GM19395 (cell line): ENCODE results near the gene GLIS1.

Experiments used
- ATAC-seq: cut with Tn5 transposase; IDR thresholded peaks from one replicate; pipeline ENCODE4 v1.9.1; 2021; ENCODE audit warnings: mild to moderate bottlenecking, moderate library complexity; ENCODE audit not compliant: unreplicated experiment

Gene GLIS1

DNA sequence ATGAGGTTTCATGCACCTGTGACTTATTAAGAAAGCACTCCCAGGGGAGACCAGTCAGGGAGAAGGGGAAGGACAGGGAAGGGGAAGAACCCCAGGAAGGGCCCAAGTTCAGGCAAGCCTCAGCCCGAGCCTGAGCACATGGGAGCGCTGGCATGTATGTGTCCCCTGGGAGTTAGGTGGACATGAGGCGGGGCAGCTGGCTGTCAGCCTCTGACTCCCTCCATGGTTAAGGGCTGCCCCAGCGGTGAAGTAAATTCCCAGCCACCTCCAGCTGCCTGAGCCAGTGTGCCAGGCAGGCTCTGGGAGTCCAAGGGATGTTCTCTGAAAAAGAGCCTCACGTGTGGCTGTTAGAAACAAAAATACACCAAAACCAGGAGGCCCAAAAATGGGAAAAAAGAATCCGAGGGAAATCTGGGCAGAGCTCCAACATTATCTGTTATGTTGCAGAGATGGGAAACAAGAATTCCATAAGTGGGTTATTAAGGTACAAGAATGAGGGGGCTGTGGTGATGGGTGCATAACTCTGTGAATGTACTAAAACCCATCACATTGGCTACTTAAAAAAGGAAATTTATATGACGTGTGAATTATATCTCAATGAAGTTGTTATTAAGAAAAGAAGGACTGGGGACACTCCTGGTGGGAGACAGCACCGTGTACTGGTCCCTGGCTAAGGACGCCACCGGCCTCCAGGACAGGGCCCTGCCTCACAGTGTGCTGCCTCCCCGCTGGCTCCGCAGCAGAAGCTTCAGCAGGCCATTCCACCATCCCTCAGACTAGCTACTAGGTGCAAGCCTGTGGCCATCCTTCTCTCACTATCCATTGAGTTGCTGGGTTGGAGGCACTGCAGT is 261.1 kb downstream of the GLIS1 start:
- ATAC-seq, result no peak

DNA sequence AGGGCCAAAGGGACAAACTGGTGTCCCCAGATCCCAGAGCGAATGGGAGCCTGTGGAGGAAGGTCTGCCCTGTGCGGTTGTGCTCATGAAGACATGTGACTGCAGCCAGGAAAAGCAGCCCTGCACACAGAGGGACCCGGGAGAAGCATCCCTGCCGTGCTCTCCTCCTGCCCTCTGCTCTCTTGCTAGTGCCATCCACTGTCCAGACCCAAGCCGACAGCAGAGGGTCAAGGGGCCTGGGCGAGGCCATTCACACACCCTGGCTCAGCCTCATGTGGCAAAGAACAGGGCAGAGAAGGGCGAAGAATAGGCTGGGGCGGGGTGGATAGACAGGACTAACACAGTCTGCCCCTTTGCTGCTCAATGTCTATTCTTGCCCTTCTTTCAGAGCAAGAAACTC is 262.4 kb downstream of the GLIS1 start:
- no peak for ATAC-seq

DNA sequence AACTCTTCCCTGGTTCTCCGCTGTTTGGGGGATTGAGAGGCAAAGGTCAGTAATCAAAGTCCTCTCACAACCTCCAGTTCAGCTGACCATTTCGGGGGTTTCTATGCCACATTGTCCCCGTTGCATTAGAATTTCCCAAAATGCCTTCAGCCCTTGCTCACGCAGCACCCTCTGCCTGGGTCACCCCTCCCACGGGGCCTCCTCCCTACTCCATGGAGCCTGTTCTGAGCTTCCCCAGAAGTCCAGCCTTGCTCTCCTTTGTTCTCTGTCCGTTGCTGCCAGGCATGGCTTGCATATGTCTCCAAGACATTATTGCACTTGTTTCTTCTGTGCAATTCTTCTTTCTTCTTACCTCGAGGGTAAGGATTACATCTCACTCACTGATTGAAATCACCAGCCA is 263.3 kb downstream of the GLIS1 start:
- no peak for ATAC-seq

DNA sequence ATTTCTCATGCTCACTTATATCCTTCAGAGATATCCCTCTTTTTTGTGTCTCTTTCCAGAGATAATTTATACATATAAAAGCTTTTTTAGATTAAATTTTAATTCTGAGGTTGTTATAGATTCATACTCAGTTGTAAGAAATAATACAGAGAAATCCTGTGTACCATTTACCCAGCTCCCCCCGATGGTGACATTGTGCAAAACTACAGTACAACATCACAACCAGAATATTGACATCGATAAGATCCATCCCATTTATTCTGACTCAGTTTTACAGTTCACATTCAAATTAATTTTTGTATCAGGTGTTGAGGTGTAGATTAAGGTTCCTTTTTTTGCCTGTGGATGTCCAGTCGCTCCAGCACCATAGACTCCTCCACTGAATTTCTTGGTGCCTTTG is 265.5 kb downstream of the GLIS1 start:
- ATAC-seq, result no peak

DNA sequence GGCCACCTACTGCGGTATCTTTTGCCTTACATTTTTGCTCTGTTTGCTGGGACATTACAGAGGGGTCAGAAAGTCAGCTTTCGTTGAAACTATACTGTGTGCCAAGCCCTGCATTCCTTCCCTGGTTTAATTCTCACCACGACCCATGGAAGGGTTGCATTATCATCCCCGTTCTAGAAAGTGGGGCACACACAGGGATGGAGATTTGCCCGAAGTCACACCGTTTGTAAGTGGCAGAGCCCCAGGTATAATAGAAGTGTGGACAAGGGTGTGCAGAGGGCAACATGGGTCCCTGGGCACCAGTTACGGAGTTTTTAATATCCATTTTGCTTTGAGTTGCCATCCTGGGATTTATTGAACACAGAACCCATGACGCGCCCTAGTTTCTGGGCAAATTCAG is 268.0 kb downstream of the GLIS1 start:
- no peak for ATAC-seq

DNA sequence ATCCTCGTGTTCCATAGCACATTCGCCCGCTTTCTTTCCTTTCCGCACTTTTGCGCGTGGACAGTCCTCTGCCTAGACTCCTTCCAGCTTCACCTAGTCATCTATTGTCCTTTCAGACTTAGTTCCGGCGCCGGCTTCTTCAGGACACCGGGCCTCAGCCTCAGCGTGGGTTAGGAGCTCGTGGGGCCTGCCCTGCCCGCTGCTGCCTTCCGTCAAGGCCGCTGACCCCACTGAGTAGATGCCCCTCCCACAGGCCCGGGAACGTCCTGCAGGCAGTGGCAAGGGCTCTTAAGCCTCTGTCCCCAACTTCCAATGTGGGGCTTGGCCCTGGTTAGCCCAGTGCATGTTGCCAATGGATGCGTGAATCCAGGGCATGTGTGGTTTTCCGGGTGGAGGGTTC is 268.4 kb downstream of the GLIS1 start:
- ATAC-seq, result no peak

DNA sequence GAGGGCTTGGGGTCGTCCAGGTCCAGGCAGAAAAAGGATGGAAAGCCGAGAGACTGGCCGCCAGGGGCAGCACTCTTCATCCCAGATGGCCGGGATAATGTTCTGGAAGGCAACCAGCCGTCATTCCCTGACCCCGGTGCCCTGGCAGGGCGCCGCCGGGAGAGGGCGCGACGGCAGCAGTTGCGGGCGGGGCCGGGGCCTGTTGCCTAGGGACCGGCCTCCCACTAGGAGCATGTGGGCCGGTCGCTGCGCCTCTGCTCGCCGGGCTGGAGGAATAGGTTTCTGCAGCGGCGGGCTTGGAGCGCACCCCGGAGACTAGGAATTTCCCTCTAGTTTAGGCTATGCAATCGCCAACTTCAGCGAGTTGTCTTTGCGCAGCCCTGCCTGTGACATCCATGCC is 268.8 kb downstream of the GLIS1 start:
- ATAC-seq, result no peak

DNA sequence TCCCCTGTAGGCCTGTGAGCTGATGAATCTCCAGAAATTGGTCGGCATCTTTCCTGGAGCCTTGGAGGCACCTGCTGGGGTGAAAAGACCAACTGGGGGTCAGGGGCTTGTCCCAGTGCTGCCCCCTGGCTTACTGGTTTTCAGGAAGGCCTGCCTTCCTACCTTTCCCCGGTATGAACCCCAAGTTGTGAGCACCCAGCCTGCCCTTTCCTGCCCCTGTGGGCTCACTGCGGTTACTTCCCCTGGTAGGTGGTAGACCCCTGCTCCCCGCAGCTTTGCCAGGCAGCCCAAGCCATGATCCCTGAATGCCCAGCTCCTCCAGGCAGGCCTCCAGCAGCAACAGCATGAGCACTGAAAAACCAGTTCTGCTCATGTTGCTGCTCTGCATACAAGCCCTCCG is 269.6 kb downstream of the GLIS1 start:
- ATAC-seq, result no peak

DNA sequence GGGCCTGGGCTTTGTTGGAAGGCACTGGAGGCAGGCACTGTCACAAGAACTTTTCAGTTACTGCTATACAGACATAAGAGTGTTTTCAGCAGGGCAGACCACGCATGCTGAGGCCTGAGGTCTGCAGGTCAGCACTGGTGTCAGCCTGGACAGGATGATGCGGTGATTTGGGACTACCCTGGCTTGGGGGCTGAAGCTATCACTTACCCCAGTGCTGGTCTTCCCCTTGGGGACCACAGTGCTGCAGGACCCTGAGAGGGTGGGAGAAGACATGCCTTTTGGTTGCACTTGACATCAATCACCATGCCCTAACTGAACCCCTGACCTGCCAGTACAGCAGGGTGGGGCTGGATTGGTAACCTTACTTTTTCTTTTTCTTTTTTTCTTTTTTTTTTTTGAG is 270.6 kb downstream of the GLIS1 start:
- ATAC-seq, result no peak

DNA sequence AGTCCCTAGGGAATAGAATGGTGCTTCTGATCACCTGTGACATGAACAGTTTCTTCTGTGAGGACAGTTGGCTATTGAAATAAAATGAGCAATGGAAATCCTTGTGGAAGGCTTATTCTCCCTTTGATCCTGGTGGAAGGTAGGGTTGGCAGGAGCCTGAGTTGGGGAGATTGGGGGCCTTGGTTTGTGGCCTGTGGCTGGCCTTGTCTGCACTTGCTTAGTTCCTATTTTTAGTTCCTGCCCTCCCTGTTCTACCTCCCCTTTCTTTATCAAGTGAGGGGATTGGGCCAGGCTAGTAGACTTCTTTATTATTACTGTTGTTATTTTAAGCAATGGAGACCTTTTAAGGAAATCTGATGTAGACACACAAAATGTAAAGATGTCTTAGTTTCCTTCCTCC is 271.6 kb downstream of the GLIS1 start:
- ATAC-seq, result no peak

DNA sequence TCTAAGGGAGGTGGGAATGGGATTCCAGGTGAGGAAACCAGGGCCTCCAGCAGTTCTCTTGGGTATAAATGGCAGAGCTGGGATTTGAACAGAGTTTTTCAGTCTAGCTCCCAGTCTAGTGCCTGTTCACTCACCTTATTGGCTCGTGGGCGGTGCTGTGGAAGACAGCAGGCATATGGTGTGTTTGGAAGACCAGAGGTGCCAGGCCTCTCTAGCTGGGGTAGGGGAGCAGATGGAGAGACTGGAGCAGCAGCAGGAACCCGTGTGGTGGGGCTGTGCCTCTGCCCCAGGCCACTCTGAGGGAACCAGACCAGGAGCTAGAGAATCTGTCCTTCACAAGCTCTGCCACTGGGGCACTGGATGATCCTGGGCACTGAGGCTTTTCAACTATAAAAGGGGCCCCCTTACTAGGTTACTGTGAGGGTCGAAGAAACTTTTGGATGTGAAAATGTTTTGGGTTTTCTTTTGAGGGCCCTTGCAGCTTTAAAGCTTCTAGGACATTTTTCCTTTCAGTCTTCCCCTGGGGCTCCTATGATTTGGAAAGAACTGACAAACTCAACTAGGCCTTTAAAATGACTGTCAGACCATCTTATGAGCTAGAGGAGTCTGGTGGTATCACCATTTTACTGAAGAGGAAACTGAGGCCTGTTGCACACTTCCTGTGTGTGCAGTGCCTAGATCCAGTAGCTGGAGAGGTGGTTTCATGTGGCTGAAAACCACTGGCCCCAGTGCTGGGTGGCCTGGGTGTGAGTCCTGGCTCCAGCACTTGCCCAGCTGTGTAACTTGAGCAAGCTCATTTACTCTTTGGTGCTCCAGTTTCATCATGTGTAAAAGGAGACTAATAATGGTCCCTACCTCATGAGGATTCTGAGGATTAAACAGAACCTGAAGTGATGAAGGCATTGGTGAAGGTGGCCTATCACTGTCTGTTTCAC is 273.7 kb downstream of the GLIS1 start:
- no peak for ATAC-seq

DNA sequence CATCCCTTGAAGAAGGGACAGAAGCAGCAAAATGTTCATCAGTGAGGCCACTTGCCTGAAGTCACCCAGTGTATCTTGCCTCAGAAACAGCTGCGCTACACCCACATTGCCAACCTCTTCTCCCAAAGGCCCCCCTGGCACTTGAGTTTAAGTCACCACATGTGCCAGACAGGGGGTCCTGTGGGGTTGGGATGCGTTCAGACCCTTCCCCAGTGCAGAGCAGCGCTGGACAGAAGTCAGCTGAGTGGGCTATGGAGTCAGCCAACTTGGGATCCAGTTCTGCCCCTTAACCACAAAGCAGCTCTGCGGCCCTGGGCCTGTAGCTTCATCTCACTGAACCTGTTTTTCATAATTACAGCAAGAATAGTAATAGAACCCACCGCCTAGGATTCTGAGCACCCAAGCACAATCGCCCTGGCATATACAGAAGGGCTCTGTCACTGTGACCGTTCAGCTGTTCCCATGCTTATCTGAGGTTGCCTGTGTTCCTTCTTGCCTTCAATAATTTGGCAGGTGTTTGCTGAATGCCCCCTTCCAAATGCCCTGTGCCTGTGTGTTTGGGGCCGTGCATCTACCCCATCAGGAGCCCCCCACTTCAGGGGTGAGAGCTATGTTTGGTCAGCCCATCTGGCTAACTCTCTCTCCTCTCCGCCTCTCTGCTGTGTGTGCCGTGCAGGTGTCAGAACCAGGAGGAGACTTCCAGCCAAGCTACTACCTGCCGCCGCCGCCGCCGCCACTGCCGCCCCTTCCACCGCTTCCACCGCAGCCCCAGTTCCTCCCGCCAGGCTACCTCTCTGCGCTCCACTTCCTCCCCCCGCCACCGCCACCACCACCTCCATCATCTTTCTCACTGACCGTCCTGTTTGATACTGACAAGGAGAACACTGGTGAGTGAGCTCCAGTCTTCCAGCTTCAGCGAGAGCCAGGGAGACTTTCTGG is 274.7 kb downstream of the GLIS1 start:
- no peak for ATAC-seq

DNA sequence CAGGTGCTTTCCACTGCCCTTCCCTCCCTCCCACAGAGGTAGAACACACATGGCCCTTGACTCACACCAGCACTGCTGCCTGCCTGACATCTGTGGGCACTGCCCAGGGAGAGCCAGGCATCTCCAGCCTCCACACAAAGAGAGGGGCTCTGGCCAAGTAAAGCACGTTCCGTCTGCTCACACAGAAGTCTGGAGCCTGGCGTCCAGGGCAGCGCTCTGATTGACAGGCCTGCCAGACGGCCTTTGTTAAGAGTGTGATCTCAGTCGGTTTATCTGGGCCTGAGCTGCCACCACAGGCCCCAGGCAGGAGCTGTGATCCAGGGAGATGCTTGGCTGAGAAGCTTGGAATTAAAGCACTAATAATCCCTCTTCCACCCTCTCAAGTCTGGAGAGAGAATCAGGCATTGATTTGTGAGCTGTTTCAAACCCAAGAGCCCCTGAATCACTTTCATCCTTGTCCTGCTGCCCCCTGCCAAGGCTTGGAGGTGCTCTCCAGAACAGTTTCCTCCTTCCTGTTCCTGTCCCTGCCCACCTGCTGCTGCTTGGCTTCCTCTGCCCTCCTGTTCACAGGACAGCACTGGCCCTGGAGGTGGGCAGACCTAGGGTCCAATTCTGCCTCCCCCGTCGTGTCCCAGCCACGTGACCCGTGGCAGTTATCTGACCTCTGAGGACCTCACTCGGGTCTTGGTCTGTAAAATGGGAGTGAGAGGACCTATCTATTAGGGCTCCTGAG is 276.0 kb downstream of the GLIS1 start:
- no peak for ATAC-seq

DNA sequence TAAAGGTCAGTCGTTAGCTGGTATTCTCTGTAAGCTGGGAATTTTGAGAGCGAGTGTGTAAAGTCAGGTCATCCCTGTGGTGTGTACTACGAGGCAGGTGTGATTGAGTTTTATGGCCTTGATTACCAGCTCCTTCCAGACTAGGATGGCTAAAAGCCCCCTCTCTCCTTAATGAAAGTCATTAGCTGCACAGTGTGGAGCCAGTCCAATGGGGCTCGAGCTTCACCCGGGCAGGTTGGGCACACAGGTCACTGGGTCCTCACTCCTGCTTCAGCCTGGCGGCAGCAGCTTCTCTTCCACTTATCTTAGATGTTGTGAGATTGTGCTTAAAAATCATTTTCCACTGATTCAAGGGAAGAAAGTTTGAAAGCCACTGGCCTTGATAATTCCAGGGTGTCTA is 276.8 kb downstream of the GLIS1 start:
- no peak for ATAC-seq

DNA sequence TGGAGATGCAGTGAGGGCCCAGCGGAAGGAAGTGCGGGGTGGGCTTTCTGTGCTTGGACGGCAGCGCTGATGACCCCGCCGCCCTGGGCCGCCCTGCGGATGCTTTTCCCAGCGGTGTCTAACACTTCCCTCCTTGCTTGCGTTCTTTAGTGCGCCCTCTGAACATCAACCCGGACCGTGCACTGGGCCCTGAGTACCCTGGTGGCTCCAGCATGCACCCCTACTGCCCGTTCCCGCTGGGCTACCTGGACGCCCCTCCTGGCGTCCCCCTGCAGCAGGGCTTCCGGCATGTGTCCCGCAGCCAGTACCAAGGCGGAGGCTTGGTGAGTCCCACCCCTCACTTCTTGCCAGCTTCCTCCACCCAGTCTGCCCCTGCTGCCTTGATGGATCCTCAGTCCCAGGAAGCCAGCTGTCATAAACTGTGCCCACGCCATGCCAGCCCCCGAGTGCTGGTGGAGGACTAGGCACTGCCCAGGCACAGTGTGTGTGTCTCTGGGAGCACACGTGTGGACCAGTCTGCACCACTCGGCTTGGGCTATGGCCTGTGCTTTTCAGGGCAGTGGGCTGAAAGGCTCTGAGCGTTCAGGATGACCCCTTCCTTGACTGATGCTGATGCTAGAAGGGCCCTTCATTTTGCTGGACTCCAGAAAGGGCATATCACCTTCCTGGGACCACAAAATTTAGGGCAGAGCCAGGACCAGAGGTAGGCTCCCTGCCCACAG is 277.5 kb downstream of the GLIS1 start:
- ATAC-seq, result no peak

DNA sequence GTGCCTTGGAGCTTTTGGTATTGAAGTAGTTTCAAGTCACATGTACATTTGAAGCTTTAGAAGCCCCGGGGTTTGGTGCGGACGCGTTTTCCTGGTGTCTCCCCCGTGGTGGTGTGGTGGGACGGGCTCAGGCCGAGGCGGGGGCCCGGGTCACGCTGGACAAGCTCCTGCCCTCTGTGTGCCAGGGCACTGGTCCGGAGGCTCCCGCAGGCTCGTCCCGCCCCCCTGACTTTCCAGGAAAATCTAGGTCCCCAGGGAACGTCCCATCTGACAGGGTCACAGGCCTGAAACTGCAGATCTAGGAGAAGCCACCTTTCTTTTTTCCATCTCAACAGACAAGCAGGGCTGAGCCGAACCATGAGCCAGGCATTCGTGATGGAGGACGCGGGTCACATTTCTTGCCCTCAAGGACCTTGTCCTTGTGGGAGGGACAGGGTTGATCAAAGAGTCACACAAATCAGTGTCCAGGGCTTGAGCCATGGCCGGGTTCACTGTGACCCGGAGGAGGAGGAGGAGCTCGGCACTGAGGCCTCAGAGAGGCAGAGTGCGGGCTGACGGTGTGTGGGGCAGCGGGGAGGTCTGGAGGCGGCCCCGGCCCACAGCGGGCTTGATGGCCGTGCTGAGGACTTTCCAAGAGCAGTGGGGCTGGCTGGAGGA is 278.2 kb downstream of the GLIS1 start:
- ATAC-seq, result no peak

DNA sequence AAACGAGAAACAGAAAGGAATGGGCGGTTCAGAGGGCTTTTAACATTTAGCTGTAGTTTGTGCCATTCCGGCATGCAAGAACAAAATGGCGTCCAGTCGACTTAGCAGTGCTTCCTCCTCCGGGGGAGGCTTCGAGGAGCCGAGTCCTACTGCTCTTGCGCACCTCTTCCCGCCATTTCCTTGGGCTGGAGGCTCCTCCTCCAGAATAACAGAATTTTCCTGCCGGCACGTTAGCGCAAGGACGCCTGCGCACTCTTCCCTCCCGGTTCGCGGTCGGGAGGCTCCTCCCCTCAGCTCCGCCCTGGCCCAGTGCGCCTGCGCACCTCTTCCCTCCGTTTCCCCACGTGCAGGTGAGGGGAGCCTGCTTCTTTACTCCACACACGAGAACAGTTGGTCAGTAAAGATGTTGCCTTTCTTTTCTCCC is 278.7 kb downstream of the GLIS1 start:
- ATAC-seq, result no peak

DNA sequence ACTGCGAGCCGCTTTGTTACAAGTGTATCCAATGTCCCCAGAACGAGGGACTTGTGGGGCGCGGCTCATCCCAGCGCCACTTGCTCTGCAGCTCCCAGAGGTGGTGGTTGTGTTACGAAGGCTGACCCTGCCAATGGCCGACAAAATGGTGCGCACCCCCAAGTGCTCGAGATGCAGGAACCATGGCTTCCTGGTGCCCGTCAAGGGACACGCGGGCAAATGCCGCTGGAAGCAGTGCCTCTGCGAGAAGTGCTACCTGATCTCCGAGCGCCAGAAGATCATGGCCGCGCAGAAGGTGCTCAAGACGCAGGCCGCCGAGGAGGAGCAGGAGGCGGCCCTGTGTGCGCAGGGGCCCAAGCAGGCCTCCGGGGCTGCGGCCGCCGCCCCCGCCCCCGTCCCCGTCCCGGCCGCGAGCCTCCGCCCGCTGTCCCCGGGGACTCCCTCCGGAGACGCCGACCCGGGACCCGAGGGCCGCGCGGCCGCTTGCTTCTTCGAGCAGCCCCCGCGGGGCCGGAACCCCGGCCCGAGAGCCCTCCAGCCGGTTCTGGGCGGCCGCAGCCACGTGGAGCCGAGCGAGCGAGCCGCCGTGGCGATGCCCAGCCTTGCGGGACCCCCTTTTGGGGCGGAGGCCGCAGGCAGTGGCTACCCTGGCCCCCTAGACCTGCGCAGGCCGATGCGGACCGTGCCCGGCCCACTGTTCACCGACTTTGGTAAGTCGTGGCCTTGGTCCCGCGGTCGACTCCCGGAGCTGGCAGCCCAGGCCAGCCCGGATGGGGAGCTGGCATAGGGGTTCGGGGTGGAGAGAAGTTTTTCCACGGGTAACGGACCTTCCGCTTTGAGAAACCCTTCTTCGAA is 279.4 kb downstream of the GLIS1 start, which contains the start of gene DMRTB1:
Gene DMRTB1 (plus strand): TSS at position 79 of the 855 bp plus-strand sequence. CDS start 55 bp downstream, at position 134.
- ATAC-seq, result no peak
